HG03342 (cell line): ENCODE data around the gene FNIP1.
"Not testable (repeated sequence)": the region's sequence is repeated elsewhere in the genome, so short reads cannot be mapped to it uniquely, and the experiment has no call there.

Source experiments
- ATAC-seq: cut with Tn5 transposase; IDR thresholded peaks from one replicate; pipeline ENCODE4 v1.9.1; 2021; ENCODE audit warnings: mild to moderate bottlenecking, moderate library complexity; ENCODE audit not compliant: unreplicated experiment

The FNIP1 gene

GRCh38 chr5:131754363-131754762 lies 42.5 kb downstream of the FNIP1 start:
- ATAC-seq: no peak

DNA sequence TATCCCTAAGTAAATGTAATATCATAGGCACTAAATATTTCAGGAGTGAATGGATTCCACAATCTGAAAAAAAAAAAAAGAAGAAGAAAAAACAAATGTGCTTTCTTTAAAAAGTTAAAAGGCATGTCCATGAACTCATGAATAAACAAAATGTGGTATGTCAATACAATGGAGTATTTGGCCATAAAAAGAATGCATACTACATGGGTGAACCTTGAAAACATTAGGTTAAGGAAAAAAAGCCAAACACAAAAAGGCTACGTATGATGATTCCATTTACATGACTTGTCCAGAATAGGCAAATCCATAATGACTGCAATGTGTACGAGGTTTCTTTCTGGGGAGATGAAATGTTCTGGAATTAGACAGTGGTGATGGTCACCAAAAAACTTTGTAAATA lies 45.3 kb downstream of the FNIP1 start:
- no peak for ATAC-seq

- ATAC-seq: no peak
Observed at GRCh38 chr5:131749723-131750470, 46.9 kb downstream of the FNIP1 start.

DNA sequence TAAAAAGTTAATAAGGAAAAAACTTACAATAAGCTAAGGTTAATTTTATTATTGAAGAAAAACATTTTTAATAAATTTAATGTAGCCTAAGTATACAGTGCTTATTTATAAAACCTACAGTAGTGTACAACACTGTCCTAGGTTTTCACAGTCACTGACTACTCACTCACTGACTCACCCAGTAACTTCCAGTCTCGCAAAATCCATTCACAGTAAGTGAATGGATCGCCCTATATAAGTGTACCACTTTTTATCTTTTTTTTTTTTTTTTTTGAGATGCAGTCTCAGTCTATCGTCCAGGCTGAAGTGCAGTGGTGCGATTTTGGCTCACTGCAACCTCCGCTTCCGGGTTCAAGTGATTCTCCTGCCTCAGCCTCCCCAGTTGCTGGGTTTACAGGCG lies 47.7 kb downstream of the FNIP1 start:
- ATAC-seq: no peak

- ATAC-seq: peak; percentile 93
Observed at GRCh38 chr5:131747180-131748105, 49.4 kb downstream of the FNIP1 start.

DNA sequence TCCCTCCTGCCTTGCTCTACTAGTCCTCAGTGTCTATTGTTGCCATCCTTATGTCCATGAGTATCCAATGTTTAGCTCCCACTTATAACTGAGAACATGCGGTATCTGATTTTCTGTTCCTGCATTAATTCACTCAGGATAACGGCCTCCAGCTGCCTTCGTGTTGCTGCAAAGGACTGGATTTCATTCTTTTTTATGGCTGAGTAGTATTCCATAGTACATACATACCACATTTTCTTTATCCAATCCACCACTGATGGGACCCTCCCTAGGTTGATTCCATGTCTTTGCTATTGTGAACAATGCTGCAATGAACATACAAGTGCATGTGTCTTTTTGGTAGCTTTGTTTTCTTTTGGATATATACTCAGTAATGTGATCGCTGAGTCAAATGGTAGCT lies 50.4 kb downstream of the FNIP1 start:
- no peak for ATAC-seq

GRCh38 chr5:131745703-131746102 lies 51.1 kb downstream of the FNIP1 start:
- ATAC-seq: no peak

- ATAC-seq: no peak
Observed at GRCh38 chr5:131745155-131745554, 51.7 kb downstream of the FNIP1 start.

GRCh38 chr5:131740477-131740876 lies 56.3 kb downstream of the FNIP1 start:
- ATAC-seq: no peak

DNA sequence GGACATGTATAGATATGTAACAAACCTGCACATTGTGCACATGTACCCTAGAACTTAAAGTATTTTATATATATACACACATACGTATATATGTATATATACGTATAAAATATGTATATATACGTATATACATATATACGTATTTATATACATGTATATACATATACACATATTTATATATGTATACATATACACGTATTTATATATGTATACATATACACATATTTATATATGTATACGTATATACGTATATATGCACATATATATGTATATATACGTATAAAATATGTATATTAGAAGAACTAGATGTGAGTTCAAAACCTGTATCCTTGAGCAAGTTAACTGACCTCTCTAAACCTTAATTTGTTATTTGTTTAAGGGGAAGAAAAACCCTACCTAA lies 61.4 kb downstream of the FNIP1 start:
- no peak for ATAC-seq

- ATAC-seq: not testable (repeated sequence)
Observed at GRCh38 chr5:131734939-131735338, 61.9 kb downstream of the FNIP1 start.

DNA sequence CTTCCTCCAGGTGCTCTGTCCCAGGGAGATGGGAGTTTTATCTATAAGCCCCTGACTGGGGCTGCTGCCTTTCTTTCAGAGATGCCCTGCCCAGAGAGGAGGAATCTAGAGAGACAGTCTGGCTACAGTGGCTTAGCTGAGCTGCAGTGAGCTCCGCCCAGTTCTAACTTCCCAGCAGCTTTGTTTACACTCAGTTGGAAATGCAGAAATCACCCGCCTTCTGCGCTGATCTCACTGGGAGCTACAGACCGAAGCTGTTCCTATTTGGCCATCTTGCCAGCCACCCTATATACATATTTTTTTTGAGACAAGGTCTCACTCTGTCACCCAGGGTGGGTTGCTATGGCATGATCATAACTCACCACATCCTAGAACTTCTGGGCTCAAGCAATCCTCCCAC lies 67.5 kb downstream of the FNIP1 start:
- not testable (repeated sequence) for ATAC-seq

DNA sequence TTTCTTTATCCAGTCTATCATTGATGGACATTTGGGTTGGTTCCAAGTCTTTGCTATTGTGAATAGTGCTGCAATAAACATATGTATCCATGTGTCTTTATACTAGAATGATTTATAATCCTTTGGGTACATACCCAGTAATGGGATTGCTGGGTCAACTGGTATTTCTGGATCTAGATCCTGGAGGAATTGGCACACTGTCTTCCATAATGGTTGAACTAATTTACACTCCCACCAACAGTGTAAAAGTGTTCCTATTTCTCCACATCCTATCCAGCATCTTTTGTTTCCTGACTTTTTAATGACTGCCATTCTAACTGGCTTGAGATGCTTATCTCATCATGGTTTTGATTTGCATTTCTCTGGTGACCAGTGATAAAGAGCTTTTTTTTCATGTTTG lies 72.7 kb downstream of the FNIP1 start:
- not testable (repeated sequence) for ATAC-seq

DNA sequence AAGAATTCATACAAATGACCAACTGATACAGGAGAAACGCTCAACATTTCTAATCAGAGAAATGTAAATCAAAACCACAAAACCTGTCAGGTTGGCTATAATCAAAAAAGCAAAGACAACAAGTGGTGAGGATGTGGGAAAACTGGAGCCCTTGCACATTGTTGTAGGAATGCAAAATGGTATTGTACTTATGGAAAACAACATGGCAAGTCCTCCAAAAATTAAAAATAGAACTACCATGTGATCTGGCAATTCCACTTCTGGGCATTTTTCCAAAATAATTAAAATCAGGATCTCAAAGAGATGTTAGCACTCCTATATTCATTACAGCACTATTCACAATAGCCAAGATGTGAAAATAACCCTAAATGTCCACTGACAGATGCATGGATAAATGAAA lies 76.1 kb downstream of the FNIP1 start:
- ATAC-seq: no peak

DNA sequence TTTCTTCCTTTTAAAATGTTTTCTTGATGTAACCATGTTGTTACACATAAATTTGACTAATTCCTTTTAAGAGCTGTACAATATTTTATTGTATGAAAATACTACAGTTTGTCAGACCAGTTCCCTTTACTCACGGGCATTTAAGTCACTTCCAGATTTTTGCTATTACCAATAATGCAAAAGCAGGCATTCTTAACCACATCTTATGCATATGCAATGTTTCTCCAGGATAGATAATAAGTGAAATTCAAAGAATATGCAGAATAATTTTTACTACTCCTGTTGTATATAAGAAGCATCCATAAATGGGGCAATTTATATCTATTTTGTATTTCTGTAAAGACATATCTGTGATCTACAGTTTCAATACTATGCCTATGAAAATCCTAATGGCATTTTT lies 77.3 kb downstream of the FNIP1 start:
- ATAC-seq: no peak

DNA sequence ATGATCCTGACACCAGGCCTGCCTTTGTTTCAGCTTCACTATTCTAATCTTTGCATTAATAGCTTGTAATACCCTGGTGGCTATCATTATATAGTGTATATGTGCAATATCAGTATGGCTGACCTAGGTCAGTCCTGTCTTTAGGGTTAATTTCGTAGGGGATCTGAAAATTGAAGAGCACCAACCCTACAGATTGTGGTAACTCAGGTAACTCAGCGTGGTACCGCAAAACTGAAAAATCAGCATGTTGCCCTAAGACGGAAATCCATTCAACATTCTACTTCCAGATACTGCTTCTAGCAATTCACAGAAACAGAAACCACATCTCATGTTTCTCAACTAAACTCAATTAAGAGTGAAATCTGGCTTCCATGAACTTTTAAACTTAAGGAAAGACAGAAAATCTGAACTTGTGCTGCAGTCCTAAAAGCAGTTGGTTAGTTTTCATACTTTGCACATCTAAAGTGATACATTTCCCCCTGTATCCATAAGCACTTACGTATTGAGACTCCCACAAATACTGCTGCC lies 78.3 kb downstream of the FNIP1 start:
- ATAC-seq: no peak

DNA sequence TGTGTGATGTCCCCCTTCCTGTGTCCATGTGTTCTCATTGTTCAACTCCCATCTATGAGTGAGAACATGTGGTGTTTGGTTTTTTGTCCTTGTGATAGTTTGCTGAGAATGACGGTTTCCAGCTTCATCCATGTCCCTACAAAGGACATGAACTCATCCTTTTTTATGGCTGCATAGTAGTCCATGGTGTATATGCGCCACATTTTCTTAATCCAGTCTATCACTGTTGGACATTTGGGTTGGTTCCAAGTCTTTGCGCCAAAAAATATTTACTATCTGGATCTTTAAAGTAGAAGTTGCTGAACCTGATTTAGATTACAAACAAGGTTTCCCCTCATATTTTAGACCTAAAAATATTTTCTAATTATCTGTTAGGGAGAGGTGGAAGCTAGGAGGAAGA lies 79.7 kb downstream of the FNIP1 start:
- not testable (repeated sequence) for ATAC-seq

DNA sequence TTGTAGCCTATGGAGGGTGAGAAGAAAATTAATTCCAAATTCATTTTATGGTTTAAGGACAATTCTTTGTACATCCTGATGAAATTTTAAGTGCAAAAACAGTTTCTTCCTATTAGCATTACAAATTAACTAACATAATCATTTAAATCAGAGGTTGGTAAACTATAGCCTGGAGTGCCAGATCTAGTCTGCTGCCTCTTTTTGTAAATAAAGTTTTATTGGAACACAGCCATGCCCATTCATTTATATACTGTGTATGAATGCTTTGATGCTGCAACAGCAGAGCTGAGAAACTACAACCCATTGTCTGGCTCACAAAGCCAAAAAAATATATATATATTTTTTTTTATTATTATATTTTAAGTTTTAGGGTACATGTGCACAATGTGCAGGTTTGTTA lies 80.2 kb downstream of the FNIP1 start:
- no peak for ATAC-seq

GRCh38 chr5:131710391-131710790 lies 86.4 kb downstream of the FNIP1 start:
- ATAC-seq: no peak

DNA sequence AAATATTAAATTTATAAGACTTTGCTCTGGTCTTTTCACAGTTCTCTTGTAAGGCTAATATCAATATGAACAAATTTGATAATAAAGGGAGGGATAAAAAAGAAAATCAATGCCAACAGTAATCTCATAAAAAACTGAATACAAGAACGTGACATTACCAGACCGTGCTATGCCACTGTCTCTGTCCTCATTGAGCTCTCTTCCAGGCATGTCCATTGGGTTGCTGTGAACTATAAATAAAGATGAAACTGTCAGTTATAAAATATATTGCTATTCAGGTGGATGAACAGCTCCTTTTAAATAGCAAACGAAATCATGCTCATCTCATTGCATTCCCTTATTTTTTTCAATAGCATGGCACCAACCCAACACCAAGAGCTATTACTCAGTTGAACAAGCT lies 87.8 kb downstream of the FNIP1 start:
- no peak for ATAC-seq

DNA sequence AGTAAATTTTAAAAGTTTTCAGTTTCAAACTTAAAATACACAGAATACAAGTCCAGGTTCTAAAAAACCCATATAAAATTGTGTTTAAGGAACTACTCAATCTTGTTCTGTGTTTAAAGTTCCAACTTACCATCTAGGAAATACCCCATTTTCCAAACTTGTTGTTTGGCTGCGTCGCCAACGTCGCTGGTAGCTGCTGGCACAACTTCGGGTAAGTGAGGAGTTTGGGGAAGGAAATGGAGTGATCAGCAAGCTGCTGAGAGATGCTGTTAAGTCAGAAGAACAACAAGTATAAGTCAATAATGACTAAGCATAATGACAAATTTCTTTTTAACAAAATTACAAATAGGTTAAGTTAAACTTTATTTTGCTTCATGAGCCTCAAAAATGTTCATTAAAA lies 90.5 kb downstream of the FNIP1 start:
- no peak for ATAC-seq

GRCh38 chr5:131694926-131695325 lies 101.9 kb downstream of the FNIP1 start:
- no peak for ATAC-seq
